Left lung (tissue), 10 donors: ENCODE measurements around the gene SESN2. TPM values are rescaled to one million over a fixed set of nuclear protein-coding genes. Genes with fewer than 3 reads are reported as not detected.

ENCODE experiments used
- ATAC-seq: fragments of 200-7000 bp; cut with Tn5 transposase; one replicate; pipeline ENCODE4 v1.9.1; 2020; ENCODE audit warnings: moderate library complexity
- DNase-seq, 4 donors: peaks; one replicate each; pipeline ENCODE4 v3.0.0-alpha.2; 2013 to 2020
- H3K27ac ChIP-seq, 2 donors: fragments of 200-600 bp; sonication (generic) in 1 of 2; one replicate each; pipeline versions ENCODE4 v1.5.0 to v1.8.0; 2020 to 2021
- H3K27me3 ChIP-seq, 2 donors: fragments of 200-600 bp; sonication (generic) in 1 of 2; one replicate each; pipeline versions ENCODE4 v1.5.0 to v1.8.0; 2020 to 2021
- H3K36me3 ChIP-seq, 2 donors: fragments of 200-600 bp; sonication (generic) in 1 of 2; one replicate each; pipeline versions ENCODE4 v1.5.0 to v1.8.0; 2020 to 2021
- H3K4me1 ChIP-seq, 2 donors: fragments of 200-600 bp; one replicate each; pipeline ENCODE4 v1.8.0; 2021
- H3K4me3 ChIP-seq, 2 donors: fragments of 200-600 bp; sonication (generic) in 1 of 2; one replicate each; pipeline versions ENCODE4 v1.5.0 to v1.8.0; 2020 to 2021; ENCODE audit warnings: mild to moderate bottlenecking in 1 of 2
- H3K9me3 ChIP-seq, 2 donors: fragments of 200-600 bp; sonication (generic) in 1 of 2; one replicate each; pipeline versions ENCODE4 v1.5.0 to v1.8.0; 2020 to 2021
- CTCF ChIP-seq, 2 donors: fragments of 200-600 bp; sonication (generic) in 1 of 2; IDR thresholded peaks; one replicate each; pipeline versions ENCODE4 v1.5.0 to v1.8.0; 2021; ENCODE audit warnings: antibody characterized with exemption in 2 of 2
- intact Hi-C, 2 donors: fragments of 100-400 bp; cut with DNase I; formaldehyde crosslinking; loops; one replicate each; pipeline versions ENCODE4 v1.11.2 to v1.14.2; 2022
- polyA plus RNA-seq, 6 donors: library from polyadenylated mRNA; unstranded; fragments of 120-200 nt; gene quantifications; one replicate each; pipeline ENCODE4 v1.2.1, GENCODE V29; 2013; ENCODE audit not compliant: insufficient read length in 6 of 6
- total RNA-seq, 2 donors: library from RNA; stranded (reverse); fragmentation: NEBNext Ultra II Directional; extraction: Animal tissue kit (Norgen Biotek cat#: 25700); gene quantifications; one replicate each; pipeline ENCODE4 v1.2.1, GENCODE V29; 2021
- donor health status: DM: no; HTN: yes; CAD: no.
- donor health status: DM: no; HTN: no; CAD: no.

SESN2 gene
- total and polyA plus RNA-seq, 8 donors = 4.6 to 17.6 (median 6.5) TPM

GRCh38 chr1:28236656-28237322, 22.5 kb upstream of the SESN2 start:
- intact Hi-C loops = no loop called here
- TF ChIP-seq CTCF (IDR thresholded peaks at IDR 0.05) = no peak
- no peaks in the 10 kb centered on the region for H3K36me3 ChIP-seq
- no peaks in the 10 kb centered on the region for H3K9me3 ChIP-seq
- H3K4me1 ChIP-seq = peaks cover 5 to 38% of the 10 kb centered on the region in 2 donors
- DNase-seq (no peak), ATAC-seq (peak; percentile 2)
- peak overlapping the region; percentile 4 to 94 for H3K27ac ChIP-seq
- peak overlapping the region; percentile 92 to 95 for H3K4me3 ChIP-seq
- H3K27me3 ChIP-seq = no peaks in the 10 kb centered on the region

- Histone ChIP-seq H3K9me3 (no peaks in the 10 kb centered on the region), H3K36me3 (no peaks in the 10 kb centered on the region), H3K27ac (no peak overlapping the region), H3K4me3 (no peak overlapping the region), H3K4me1 (peaks cover 0 to 33% of the 10 kb centered on the region in 2 donors), H3K27me3 (no peaks in the 10 kb centered on the region)
- TF ChIP-seq CTCF (IDR thresholded peaks at IDR 0.05) = no peak
- ATAC-seq = no peak
- intact Hi-C loops = no loop called here
- DNase-seq = no peak
Measured at GRCh38 chr1:28239004-28239403, 20.3 kb upstream of the SESN2 start.

GRCh38 chr1:28240024-28240423, 19.3 kb upstream of the SESN2 start:
- intact Hi-C loops = no loop called here
- ATAC-seq (no peak), DNase-seq (no peak)
- TF ChIP-seq CTCF (IDR thresholded peaks at IDR 0.05) = no peak
- no peak overlapping the region for H3K4me3 ChIP-seq
- H3K27ac ChIP-seq = no peak overlapping the region
- no peaks in the 10 kb centered on the region for H3K36me3 ChIP-seq
- peaks cover 0 to 40% of the 10 kb centered on the region in 2 donors for H3K4me1 ChIP-seq
- H3K27me3 ChIP-seq = no peaks in the 10 kb centered on the region
- no peaks in the 10 kb centered on the region for H3K9me3 ChIP-seq

- no peaks in the 10 kb centered on the region for H3K36me3 ChIP-seq
- no peaks in the 10 kb centered on the region for H3K9me3 ChIP-seq
- DNase-seq (no peak), ATAC-seq (no peak)
- H3K27ac ChIP-seq = no peak overlapping the region
- intact Hi-C loops = no loop called here
- TF ChIP-seq CTCF (IDR thresholded peaks at IDR 0.05) = no peak
- H3K4me1 ChIP-seq = peaks cover 0 to 45% of the 10 kb centered on the region in 2 donors
- no peaks in the 10 kb centered on the region for H3K27me3 ChIP-seq
- no peak overlapping the region for H3K4me3 ChIP-seq
Measured at GRCh38 chr1:28241638-28242241, 17.6 kb upstream of the SESN2 start.

GRCh38 chr1:28243685-28244311, 15.5 kb upstream of the SESN2 start:
- no peaks in the 10 kb centered on the region for H3K36me3 ChIP-seq
- DNase-seq (no peak), ATAC-seq (no peak)
- H3K9me3 ChIP-seq = no peaks in the 10 kb centered on the region
- intact Hi-C loops = no loop called here
- H3K4me1 ChIP-seq = peaks cover 13 to 49% of the 10 kb centered on the region in 2 donors
- peak overlapping the region; percentile 3 to 72 for H3K27ac ChIP-seq
- no peak for TF ChIP-seq CTCF (IDR thresholded peaks at IDR 0.05)
- no peaks in the 10 kb centered on the region for H3K27me3 ChIP-seq
- H3K4me3 ChIP-seq = no peak overlapping the region
